ENCODE measurements around the gene ANKRD42.

Gene ANKRD42

GRCh38 chr11:83193315-83194280, at the start of gene ANKRD42:
Gene ANKRD42 (plus strand): TSS chr11:83193712. CDS start chr11:83194671, 959 bp downstream.
- peak; percentile 85 for DNase-seq (ENCODE audit: low read depth)

DNA sequence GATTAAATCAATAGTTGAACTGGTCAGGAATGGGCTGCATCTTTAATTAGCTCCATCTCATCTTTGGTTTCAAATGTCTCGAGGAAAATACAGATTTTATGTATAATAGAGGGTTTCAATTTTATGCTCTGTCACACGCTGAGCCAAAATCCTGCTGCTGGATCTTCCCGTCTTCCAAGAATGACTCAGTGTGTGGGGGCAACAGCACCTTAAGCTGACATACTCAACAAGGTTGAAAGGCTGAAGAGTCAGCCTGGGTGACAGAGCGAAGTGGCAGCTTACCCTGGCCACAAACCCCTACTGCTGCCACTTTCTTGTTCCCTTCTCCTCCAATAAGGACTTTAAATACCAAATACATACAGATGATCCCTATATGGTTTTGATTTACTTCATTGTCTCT, 45.6 kb upstream of the ANKRD42 start:
- no peak for DNase-seq (ENCODE audit: low read depth)

DNA sequence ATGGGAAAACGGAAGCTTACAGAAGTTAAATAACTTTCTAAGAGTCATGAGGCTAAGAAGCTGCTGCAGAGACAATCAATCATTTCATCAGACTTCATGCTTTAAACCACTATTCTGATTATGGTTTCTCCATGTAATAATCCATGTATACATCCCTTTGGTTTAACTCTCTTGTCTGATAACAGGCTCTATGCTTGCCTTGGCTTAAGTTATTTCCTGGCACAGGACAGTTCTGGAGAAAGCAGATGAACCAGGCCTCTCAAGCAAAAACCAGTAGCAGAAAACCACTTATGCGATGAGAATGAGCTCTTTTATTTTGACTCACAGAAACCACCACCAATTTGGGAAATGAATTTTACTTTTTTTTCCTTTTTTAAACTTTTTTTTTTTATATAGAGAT, 43.1 kb upstream of the ANKRD42 start:
- DNase-seq (ENCODE audit: low read depth), result no peak

- no peak for DNase-seq (ENCODE audit: low read depth)
These were observed 42.1 kb upstream of the ANKRD42 start for GRCh38 chr11:83151274-83151977.

GRCh38 chr11:83152264-83152663, 41.2 kb upstream of the ANKRD42 start:
- no peak for DNase-seq (ENCODE audit: low read depth)

GRCh38 chr11:83153764-83154163, 39.7 kb upstream of the ANKRD42 start:
- DNase-seq (ENCODE audit: low read depth), result no peak

DNA sequence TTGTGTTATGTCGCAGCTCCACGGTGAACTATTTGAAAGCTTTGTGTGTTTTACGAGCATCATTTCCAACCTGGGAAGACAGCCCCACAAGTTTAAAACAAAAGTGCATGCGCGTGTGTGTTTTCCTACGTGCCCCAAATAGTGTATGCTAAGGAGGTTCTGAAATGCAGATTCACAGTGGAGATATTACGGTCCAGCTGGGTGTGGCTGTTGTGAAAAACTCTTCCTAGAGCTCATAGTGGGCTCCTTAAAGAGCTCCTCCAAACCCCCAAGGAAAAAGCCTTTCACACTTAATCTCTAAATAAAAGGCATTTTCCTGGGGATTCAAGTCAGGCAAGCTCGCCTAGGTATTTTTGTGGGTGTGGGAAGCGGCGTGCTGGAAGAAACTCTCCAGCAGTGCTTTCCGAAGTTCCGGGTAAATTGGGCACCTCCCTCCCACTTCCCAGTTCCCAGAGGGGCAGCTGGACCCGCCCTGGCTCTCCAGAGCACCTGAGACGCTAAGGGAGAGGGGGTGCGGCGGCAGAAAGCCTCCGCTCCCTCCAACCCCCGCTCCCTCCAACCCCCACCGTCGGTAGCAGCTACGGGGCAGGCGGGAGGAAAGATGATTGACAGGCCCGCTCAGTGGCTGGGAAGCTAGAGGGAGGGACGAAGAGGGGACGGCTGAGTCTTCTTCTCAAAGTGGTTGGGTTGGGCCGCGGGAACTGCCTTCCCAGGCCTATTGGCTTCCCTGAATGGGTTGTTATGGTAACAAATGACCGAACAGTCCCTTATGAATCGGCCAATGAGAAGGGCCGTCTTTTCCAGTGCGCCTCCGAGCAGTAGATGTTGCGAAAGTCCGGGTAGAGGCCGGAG, 37.1 kb upstream of the ANKRD42 start:
- peak; percentile 98 for DNase-seq (ENCODE audit: low read depth)

GRCh38 chr11:83156996-83157593, 36.4 kb upstream of the ANKRD42 start, which contains the start of gene PCF11:
Gene PCF11 (plus strand): TSS chr11:83157131. CDS start chr11:83157440, 309 bp downstream.
- no peak for DNase-seq (ENCODE audit: low read depth)

GRCh38 chr11:83157594-83158356, 35.7 kb upstream of the ANKRD42 start:
- DNase-seq (ENCODE audit: low read depth), result peak; percentile 43

- DNase-seq (ENCODE audit: low read depth), result no peak
These were observed 35.1 kb upstream of the ANKRD42 start for GRCh38 chr11:83158357-83158786.

DNA sequence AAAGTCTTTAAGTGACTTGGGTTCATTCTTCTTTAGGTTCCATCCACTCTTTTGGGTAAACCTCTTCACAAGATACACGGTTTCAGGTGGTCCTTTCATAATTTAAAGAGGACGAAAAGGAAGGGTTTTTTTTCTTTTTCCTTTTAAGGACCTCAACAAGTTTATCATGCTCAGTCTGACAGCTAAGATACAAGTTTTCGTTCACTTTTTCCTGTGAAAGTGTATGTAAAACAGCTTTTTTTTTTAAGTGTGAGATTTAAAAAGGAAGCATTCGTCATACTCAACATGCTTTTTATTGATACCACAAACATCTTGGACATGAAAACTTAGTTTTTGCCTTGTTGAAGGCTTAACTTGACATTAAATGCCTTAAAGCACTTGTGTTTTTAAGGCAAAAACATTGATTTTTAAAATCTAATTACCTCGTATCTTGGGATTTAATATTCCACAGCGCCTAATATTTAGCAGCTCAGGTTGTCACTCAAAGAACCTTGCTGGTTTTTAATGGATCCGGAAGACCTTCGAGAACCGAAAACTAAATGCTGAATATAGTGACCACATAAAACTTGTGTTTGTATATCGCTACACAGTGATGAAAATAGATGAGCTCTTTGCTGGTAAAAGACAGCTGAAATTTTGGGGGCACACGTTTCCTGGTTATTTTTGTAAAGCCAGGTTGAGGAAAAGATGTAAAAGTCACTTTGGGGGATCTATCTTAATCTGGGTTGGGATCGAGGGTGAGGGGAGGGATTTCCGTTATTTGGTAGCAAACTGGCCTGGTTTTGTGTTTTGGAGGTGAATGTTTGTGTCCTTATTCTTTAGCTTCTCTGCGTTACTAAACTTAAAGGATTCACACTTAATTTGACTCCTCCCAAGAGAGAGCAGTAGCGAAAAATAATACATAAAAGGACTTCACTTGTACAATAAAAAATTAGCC, 34.3 kb upstream of the ANKRD42 start:
- DNase-seq (ENCODE audit: low read depth), result no peak

DNA sequence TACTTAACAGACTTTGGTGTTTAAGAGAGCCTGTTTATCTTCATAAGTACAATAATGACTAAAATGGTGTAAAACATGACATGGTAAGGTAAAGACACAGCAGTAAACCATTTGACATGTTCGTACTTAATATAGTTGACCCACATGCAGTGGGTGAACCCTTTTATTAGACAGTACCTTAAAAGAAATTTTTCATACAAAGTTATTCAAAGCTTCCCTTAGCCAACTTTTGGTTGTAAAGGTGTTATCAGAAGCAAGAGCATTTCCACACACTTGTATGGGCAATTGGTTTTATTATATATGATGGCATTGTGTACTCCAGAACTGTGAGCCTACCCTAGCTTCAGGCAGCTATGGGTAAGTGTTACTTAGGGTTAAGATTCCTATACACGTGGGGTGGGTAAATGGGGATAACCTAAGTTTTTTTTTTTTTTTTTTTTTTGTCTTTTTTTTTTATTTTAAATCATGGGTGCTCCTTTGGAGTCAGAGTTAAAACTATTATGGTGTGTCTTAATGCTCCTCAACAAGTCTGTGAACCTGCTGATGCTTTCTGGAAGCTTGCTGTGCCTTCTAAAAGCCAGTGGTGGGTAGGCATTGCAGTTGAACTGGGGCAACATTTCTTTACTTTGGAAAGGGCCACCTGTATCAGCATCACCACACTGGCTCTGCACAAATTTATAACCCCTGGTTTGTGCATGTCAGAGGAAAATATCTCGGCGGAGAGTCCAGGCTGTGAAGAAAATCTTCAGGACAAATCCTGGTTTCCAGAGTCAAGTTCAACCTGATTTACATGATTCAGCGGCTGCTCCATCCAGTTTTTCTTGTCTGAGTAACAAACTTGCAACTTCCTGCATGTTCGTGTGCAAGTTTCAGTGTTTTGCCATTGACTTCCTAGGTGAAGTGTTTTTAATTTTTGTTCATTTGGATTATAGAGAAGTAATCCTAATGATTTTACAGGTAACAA, 33.3 kb upstream of the ANKRD42 start:
- no peak for DNase-seq (ENCODE audit: low read depth)

- no peak for DNase-seq (ENCODE audit: low read depth)
These were observed 31.8 kb upstream of the ANKRD42 start for GRCh38 chr11:83161610-83162199.

GRCh38 chr11:83162377-83162776, 31.1 kb upstream of the ANKRD42 start:
- no peak for DNase-seq (ENCODE audit: low read depth)

GRCh38 chr11:83166193-83166866, 27.2 kb upstream of the ANKRD42 start:
- no peak for DNase-seq (ENCODE audit: low read depth)

- DNase-seq (ENCODE audit: low read depth), result no peak
These were observed 24.8 kb upstream of the ANKRD42 start for GRCh38 chr11:83168756-83169155.

GRCh38 chr11:83170865-83171264, 22.6 kb upstream of the ANKRD42 start:
- DNase-seq (ENCODE audit: low read depth), result no peak
